Fibroblast of skin of right quadriceps (primary cell): ENCODE results near the gene ARHGAP8.
"Not testable (repeated sequence)": the region's sequence is repeated elsewhere in the genome, so short reads cannot be mapped to it uniquely, and the experiment has no call there.

Experiments used
- DNase-seq: peaks from one replicate; pipeline ENCODE4 v3.0.0-alpha.2; 2013

ARHGAP8 gene

DNA sequence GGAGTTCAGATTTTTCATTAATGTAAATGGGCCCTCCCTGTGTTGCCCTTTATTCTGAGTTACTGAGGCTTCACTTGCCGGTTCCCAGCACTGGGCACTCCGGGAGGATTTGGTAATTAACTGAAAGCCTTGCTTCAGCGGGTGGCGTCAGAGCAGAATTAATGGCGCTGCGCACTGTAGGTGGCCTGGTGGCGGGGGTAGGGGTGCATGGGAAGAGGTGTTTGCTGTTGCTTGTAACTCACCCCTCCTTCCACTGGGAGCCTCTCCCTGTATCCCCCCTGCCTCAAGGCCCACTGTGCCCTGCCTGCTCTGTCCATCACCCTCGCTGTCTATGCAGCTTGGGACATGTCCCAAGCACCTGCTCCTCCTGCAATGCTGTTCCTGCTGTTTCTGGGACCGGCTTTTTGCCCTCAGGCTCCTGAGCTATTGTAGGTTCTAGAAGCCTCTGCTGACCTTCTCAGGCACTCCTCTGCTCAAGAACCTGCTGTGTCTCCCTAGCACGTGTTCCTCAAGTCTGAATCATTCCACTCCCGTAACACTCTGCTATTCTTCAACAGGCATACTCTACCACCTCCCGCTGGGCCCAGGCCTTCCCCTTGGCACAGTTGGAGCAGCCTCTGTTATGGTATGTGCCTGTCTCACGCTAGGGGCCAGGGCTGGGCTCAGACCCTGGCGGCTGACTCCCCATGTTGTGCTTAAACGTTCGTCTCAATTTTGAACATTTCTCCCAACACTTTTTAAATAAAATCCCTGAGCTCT is 24.4 kb downstream of the ARHGAP8 start:
- DNase-seq = no peak

DNA sequence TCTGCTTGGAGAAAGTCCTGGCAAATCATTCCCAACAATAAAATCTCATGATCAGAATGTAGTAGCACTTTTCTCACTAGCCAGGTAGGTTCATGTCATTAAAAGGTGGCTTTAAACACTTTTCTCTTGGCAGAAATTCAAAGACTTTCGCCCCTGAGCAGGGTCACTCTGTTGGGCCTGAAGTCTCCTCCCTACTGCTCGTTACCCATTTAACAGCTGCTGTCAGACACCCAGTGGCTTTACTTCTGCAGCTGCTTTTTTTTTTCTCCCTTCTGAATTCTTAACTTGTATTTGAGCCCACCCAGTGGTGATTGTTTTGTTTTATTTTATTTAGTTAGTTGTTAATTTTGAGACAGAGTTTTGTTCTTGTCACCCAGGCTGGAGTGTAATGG is 25.0 kb downstream of the ARHGAP8 start:
- DNase-seq = no peak

DNA sequence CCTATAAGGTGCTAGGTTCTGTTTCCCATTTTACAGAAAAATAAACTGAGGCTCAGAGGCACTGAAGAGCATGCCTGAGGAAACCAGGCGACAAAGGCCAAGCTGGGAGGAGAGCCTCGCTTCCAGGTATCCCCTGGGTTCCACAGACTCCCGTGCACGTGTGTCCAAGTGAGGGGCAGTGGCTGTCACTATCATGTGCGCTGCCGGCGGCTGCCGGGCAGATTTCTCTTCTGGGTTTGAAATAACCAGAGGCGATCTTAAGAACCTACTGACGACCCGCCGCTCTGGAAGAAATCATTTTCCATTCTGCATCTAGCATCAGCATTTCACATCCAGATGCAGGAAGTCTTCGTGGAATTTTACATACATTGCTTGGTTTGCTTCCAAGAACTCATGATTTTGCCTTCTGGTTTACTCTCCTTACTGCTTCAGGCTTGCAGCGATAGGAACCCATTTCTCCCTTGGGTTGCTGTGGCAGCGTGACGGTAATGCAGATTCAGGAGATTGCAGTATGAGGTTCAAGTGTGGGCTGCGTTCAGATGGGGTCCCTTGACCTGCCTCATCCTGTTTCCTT is 28.6 kb downstream of the ARHGAP8 start:
- no peak for DNase-seq

DNA sequence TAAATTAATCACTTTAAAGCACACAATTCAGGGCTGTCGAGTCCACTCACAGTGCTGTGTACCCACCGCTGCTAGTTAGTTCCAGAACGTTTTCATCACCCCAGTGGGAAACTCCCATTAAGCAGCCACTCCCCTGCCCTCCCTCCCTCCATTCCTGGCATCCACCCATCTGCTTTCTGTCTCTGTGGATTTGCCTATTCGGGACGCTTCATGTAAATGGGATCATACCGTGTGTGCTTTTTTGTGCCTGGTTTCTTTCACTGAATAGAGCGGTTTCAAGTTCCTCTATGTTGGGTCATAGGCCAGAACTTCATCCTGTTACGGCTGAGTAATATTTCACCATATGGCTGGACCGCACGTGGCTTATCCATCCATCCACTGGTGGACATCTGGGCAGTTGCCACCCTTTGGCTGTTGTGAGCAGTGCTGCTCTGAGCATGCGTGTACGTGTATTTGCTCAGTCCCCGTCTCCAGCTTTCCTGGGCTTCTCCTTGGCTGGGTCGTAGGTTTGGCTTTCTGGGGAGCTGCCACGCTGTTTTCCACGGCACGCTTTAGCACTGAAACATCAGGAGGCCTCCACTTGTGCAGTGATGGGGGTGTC is 30.1 kb downstream of the ARHGAP8 start:
- DNase-seq = no peak

DNA sequence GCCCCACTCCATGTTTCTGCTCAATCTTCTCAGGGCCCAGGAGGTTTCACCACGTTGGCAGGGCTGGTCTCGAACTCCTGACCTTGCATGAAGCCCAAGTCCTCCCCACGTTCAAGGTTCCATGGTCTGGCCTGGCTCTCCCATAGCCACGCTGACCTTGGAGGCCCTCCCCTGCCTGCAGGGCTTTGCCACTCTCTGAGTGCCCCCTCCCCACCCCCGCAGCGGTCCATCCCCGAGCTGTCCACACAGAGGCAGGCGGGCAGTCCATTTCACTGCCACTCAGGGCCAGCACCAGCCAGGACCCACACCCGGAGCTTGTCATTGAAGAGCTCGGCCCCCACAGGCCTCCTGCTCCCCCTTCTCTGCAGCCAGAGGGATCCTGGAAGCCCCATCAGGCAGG is 30.7 kb downstream of the ARHGAP8 start:
- DNase-seq = no peak

DNA sequence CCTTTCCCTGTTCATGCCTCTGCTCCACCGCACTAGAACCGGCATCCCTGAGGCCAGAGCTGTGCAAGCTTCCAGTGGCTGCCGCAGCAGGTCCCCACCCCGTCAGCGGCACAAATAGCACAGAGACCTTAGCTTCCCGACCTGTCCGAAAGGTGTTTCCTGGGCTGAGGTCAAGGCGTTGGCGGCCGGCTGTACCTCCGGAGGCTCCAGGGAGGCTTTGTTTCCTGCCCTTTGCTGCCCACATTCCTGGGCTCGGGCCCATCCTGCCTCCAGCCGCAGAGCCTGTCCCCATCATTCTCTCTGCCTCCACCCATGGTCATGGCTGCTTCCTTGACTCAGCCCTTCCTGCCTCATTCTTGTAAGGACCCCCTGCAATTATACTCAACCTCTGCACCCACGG is 31.2 kb downstream of the ARHGAP8 start:
- no peak for DNase-seq

DNA sequence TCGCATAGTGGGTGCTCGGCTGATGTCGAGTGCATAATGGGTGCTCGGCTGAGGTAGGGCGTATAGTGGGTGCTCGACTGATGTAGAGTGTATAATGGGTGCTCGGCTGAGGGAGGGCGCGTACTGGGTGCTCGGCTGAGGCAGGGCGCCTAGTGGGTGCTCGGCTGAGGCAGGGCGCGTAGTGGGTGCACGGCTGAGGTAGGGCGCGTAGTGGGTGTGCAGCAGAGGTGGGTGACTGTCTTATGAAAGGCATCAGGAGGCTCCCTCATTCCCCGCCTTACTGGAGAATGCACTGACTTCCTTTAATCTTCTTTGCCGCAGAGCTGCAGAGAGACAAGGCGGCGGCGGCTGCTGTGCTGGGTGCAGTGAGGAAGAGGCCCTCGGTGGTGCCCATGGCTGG is 33.8 kb downstream of the ARHGAP8 start:
- DNase-seq = no peak

DNA sequence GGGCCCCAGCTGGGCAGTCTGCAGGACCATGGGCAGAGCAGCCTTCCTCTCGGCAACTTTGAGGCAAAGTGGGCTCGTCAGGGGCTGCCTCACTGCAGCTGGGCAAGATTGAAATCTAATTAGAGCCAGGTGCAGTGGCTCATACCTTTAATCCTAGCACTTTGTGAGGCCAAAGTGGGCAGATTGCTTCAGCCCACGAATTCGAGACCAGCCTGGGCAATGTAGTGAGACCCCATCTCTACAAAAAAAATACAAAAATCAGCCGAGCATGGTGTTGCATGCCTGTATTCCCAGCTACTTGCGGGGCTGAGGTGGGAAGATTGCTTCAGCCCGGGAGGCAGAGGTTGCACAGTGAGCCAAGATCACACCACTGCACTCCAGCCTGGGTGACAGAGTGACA is 34.2 kb downstream of the ARHGAP8 start:
- DNase-seq = no peak

DNA sequence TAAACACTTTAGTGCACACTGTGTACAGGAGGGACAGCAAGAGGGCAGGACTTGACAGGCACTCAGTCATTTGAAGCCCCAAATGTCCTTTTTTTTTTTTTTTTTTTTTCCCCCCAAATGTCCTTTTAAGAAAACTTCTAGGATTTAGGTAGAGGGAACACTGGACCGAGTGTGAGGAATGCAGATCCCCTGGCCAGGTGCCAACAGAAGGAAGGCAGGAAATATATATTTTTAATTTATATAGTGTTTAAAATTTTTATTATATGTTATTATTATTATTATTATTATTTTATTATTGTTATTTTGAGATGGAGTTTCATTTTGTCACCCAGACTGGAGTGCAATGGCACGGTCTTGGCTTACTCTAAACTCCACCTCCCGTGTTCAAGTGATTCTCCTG is 35.5 kb downstream of the ARHGAP8 start:
- DNase-seq = no peak

DNA sequence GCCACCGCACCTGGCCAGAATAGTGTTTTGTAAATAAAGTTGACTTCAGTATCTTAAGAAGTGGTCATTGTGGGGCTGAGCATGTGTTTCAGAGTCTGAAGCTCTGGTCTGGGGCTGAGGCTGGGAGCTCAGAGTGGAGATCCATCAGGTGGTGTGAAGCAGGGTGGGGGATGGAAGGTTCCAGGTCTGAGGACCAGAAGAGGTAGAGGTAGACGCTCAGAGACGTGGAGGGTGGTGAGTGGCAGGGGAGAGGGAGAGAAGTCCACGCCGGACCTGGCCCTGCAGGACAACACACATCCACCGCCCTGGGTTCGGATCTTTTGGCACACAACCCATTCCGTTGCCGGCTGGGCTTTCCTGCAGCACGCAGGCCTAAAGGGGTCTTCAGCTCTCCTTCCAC is 40.7 kb downstream of the ARHGAP8 start:
- DNase-seq = no peak

DNA sequence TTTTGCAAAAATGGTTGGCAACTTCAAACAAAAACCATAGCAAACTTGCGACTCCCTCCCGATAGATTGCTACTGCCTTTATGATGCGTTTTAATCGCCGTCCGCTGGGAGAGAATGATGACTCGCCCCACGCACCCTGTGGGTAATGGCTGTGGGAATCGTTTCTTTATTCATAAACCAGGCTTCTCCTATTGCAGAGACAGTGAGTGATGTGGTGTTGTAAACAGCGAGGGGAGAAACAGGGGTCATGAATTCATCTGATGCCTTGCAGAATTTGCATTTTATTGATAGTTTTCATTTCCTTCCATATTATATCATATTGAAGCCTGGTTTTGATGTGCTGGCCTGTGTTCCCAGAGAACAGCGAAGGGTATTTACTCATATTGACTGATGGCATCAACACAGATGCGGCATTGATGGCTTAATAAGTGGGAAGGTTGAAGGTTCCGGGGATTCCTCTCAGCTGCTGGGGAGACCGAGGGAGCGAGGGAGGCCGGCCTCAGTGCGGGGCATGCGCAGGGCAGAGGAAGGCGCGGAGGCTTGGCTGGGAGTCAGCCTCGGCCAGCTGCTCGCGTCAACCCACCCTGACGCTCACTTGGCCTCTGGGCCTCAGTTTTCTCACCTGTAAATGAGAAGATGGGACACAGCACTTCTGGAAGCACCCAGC is 41.3 kb downstream of the ARHGAP8 start:
- DNase-seq = no peak

DNA sequence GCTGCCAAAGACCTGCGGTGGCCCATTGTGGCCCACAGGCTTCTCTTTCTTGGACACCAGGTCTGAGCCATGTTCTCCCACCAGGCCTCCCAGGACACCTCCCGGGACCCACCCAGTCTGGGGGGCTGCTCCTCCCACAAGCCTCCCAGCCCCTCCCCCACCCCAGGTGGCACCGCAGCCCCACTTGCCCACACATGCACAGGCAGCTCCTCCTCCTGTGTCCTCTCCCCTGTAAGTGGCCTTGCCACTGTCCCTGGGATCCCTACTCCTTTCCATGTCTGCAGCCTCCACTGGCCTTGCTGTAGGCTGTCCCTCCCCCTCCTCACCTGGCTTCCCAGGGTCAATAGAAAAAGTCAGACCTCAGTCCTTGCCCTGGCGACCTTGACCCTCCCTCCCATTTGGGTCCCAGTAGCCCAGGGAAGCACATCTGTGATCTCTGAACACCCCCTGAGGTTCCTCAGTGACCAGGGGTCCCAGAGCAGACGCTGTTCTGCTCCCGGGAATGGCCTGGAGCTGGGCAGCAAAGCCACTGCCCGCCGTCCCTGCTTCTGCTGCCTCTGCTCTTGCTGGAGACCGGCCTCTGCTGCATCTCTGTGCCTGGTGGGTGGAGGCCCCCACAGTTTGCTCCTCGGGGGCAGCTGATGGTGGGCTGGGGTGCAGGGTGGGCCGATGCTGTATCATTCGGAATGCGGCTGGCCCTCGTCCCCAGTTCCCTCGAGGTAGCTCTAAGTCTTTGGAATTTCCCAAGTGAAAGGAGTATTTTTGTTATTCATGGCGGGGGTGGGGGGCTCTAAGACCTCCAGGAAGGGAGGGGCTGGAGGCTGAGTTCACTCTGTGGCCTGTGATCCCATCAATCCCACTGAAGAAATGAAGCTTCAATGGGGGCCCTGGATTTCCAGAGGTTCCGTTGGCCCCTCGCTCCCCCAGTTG is 43.6 kb downstream of the ARHGAP8 start:
- DNase-seq = no peak

DNA sequence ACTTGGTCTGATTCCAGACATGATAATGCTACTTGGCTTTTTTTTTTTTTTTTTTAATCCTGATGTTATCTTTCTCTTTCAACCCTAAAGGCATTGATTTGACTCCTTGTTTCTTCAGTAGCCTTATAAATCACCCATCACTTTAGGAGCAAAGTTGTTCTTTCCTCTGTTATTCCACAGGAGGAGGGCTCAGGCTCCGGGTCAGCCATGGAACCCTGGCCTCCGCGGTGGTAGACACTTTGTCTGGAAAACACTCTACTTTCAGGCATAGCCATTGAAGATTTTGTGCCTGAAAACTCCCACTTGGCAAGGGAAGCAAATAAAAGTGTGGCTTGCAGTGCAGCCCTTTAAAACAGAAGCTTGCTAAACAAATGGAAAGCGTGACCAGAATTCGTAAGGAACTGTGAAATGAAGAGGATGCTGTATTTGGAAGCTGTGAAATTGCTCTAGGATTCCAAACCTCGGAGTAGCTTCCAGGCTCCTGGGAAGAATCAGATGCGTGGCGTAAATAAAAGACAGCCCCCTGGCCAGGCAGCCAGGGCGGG is 44.9 kb downstream of the ARHGAP8 start:
- DNase-seq = no peak

DNA sequence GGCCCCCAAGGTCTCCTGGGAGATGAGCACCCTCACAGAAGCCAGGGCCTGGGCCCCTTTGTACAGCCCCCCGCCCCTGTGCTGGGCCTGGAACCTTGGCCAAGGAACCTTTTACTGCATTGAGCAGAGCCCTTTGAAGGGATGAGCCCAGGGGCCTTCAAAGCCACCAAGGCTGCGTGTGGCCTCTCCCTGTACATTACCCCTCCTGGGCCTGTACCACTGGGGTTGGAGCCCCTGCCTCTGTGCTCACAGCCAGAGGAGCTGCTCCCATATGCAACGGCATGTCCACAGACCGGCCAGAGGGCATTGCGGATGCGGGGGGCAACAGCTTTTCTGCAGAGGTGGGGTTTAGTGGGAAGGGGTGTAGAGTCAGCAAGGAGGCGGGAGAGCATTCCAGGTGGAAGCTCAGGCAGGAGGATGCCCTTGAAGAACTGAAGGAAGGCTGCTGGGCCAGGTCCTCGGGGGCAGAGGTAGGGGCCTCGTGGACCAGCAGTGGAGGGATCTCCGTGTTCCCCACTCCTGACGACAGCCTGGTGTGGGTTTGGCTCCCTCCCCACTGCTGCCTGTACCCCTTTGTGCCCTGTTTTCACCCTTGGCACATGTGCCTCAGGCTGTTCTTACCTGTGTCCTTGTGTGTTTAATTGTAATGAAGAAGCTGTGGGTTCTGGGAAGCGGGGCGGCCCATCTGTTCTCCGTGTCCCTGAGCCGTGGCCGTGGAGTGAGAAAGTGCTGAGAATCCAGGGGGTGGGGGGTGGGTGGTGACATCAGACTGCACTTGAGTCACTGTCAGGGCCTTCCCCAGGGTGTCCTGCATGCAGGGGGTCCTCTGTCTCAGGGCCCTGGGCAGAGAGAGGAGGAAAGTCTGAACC is 46.9 kb downstream of the ARHGAP8 start:
- DNase-seq = no peak

DNA sequence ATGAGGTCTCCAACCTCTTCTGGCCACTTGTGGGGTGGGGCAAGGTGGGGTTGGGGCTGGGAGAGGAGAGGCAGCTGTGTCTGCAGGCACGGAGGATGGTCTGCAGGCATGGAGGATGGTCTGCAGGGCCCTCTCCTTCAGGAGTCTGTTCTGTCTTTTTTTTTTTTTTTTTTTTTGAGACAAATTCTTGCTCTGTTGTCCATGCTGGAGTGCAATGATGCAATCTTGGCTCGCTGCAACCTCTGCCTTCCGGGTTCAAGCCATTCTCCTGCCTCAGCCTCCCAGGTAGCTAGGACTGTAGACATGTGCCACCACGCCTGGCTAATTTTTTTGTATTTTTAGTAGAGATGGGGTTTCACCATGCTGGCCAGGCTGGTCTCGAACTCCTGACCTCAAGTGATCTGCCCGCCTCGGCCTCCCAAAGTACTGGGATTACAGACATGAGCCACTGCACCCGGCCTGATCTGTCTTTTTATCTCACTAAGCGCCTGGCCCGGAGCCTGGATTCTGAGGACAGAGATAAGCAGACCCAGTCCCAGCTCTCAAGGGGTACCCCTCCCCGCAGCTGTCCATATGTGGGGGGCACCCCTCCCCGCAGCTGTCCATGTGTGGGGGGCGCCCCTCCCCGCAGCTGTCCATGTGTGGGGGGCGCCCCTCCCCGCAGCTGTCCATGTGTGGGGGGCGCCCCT is 47.7 kb downstream of the ARHGAP8 start:
- not testable (repeated sequence) for DNase-seq

DNA sequence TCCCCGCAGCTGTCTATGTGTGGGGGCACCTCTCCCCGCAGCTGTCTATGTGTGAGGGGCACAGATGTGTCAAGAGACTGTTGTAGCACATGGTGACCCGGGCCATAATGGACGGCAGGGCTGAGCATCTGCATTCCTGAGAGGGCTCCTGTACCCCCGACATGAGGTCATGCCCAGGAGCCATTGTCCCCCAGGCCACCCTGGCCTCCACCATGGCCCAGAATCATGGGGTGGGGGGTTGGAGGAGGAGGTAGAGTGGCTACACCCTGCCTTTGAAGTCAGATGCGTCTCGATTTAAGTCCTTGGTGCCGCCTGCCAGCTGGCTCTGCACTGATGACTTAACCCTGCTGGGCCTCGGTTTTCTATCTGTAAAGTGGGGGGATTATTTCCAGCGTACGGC is 49.1 kb downstream of the ARHGAP8 start:
- DNase-seq = no peak

DNA sequence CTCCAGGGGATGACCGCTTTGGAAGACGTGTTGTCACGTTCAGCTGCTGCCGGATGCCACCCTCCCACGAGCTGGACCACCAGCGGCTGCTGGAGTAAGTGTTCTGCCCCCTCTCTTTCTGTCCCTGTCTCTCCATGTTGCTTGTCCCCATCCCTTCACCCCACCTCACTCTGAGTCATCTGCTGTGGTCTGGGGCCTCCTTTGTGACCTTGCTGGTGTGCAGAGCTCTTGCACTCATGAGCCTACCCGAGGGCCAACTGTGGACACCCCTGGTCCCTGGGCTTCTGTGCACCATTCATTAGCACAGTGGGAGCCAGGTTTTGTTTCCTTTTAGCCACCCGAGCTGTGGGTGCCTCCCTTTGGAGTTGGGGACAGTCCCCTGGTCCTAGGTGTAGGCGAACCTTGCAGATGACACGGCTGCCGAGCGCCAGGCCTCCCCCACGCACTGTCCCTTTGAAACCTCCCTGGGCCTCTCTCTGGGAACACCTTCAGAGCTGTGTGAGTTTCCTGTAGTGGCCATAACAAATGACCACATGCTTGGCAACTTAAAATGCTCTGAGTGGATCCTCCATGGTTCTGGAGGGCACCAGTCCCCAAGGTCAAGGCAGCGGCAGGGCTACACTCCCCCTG is 49.8 kb downstream of the ARHGAP8 start:
- DNase-seq = no peak

DNA sequence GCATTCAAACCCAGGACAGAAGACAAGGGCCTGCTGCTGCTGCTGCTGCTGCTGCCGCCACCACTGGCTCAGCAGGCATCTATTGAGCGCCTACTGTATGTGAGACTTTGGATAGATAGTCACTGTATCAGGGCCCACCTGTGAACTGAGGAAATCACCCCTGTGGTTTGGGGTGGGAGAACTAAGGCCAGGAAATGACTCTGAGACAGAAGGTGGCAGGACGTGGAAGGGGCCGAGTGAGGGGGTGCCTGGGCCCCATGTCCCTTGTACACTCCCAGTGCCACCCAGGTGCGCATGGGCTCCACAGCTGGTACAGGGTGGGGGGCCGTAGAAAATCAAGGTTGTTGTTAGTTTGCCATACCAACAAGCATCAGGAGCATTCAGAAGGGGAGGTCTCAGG is 50.6 kb downstream of the ARHGAP8 start:
- no peak for DNase-seq

DNA sequence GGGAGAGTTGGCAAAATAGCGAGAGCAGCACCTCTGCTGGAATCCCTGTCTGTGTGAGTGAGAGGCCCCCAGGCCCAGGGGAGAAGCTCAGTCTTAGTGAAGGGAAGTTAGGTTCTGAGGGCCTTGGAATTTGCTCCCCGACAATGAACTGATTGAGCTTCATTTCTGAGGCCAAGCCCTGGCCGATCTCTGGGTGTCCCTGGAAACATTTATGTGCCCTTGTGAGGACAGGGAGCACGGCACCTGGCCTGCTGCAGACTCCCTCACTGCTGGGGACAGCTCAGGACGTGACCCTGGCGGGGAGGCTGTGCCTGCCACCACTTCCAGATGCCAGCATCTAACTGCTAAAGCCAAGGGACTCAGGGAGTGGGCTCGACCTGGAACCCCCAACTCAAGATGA is 52.0 kb downstream of the ARHGAP8 start:
- no peak for DNase-seq

DNA sequence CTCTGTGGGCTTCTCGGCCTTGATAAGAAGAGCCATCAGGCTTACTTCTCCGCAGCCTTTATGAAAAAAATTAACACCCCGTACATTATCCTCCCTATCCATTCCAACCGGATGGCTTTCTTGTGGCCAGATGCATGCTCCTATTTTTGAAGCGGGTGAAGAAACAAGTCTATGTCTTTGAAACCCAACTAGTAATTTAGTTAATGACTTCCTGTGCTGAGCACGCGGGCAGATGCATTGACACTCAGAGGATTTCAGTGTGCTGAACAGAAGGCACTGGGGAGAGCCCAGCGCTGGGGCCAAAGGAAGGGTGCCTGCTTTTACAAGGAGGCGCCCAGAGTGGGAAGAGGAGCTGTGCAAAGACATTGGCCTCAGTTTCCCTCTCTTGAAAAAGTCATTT is 53.3 kb downstream of the ARHGAP8 start:
- DNase-seq = no peak

DNA sequence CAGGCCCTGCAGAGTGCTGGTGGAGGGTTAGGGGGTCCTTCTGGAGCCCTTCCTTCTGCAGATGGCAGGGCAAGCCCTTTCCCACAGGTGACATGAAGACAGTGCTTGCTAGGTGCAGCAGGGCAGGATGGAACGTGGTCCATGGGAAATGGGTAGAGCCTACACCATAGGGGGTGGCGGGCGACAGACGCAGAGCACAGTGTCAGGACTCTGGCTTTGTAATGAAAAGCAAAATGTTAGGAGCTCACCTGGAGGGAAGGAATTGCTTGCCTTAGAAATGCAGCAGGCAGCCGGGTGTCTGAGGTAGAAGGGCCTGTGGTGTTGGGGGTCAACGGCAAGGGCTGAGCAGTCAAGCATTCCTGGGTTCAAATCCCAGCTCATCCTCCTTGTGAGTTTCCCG is 54.9 kb downstream of the ARHGAP8 start:
- DNase-seq = no peak
